Mesothelial cell of epicardium (in vitro differentiated cells): Measurements from ENCODE around the gene PCNP. TPM values are rescaled to one million over a fixed set of nuclear protein-coding genes. Genes with fewer than 3 reads are reported as not detected.

Experiments
- DNase-seq, 2 experiments: peaks; one replicate each; pipeline ENCODE4 v3.0.0; 2021; ENCODE audit warnings: low spot score in 2 of 2; ENCODE audit not compliant: unreplicated experiment in 2 of 2
- H3K27ac Mint-ChIP-seq: 2 replicates; pipeline ENCODE4 v1.8.0; 2021; ENCODE audit warnings: mixed read lengths
- H3K27me3 Mint-ChIP-seq: 2 replicates; pipeline ENCODE4 v1.8.0; 2021; ENCODE audit warnings: low read depth, mixed read lengths
- H3K36me3 Mint-ChIP-seq: 2 replicates; pipeline ENCODE4 v1.8.0; 2021; ENCODE audit warnings: mixed read lengths
- H3K4me1 Mint-ChIP-seq: 2 replicates; pipeline ENCODE4 v1.8.0; 2021; ENCODE audit warnings: mixed read lengths
- H3K4me3 Mint-ChIP-seq: 2 replicates; pipeline ENCODE4 v1.8.0; 2021; ENCODE audit warnings: mild to moderate bottlenecking, moderate library complexity, mixed read lengths
- H3K9me3 Mint-ChIP-seq: 2 replicates; pipeline ENCODE4 v1.8.0; 2021; ENCODE audit warnings: mixed read lengths
- total RNA-seq: library from RNA; stranded (reverse); gene quantifications from 3 replicates; pipeline ENCODE4 v1.2.1, GENCODE V29; 2021
- TF ChIP-seq, protein P1 (sequence below): fragments of 200-600 bp; sonication (generic); IDR thresholded peaks from one replicate; pipeline ENCODE4 v1.5.0; 2021; ENCODE audit warnings: antibody characterized with exemption; ENCODE audit not compliant: unreplicated experiment

PCNP gene, protein sequence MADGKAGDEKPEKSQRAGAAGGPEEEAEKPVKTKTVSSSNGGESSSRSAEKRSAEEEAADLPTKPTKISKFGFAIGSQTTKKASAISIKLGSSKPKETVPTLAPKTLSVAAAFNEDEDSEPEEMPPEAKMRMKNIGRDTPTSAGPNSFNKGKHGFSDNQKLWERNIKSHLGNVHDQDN
- total RNA-seq: 131 to 142 TPM (median 138 TPM) in 3 replicates

- TF ChIP-seq, protein P1, sequence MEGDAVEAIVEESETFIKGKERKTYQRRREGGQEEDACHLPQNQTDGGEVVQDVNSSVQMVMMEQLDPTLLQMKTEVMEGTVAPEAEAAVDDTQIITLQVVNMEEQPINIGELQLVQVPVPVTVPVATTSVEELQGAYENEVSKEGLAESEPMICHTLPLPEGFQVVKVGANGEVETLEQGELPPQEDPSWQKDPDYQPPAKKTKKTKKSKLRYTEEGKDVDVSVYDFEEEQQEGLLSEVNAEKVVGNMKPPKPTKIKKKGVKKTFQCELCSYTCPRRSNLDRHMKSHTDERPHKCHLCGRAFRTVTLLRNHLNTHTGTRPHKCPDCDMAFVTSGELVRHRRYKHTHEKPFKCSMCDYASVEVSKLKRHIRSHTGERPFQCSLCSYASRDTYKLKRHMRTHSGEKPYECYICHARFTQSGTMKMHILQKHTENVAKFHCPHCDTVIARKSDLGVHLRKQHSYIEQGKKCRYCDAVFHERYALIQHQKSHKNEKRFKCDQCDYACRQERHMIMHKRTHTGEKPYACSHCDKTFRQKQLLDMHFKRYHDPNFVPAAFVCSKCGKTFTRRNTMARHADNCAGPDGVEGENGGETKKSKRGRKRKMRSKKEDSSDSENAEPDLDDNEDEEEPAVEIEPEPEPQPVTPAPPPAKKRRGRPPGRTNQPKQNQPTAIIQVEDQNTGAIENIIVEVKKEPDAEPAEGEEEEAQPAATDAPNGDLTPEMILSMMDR: peak; percentile 91
- peak within 1 kb of the TSS; percentile 89 for H3K4me3 Mint-ChIP-seq
- no peaks in the 10 kb centered on the region for H3K9me3 Mint-ChIP-seq
- H3K36me3 Mint-ChIP-seq: peaks cover 11% of the 10 kb centered on the region
- H3K27me3 Mint-ChIP-seq: no peaks in the 10 kb centered on the region
- peaks cover 29% of the 10 kb centered on the region for H3K4me1 Mint-ChIP-seq
- H3K27ac Mint-ChIP-seq: peak within 1 kb of the TSS; percentile 99
- DNase-seq: peak; percentile 95 to 98
These were observed at the start of gene PCNP for GRCh38 chr3:101573449-101574387. Gene PCNP, plus strand, starts transcription at chr3:101574180. Its CDS starts 36 bp downstream, at chr3:101574216.

DNA sequence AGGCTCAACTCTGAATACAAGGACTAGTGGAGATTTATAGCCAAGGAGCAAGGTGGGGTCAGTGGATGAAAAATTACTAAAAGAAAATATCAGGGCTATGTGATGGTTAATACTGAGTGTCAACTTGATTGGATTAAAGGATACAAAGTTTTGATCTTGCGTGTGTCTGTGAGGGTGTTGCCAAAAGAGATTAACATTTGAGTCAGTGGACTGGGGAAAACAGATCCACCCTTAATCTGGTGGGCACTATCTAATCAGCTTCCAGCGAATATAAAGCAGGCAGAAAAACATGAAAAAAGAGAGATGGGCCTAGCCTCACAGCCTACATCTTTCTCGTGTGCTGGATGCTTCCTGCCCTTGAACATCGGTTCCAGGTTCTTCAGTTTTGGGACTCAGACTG is 46.5 kb upstream of the PCNP start:
- TF ChIP-seq, protein P1: no peak
- H3K4me1 Mint-ChIP-seq: peaks cover 5% of the 10 kb centered on the region
- no peak overlapping the region for H3K27ac Mint-ChIP-seq
- H3K27me3 Mint-ChIP-seq: no peaks in the 10 kb centered on the region
- no peaks in the 10 kb centered on the region for H3K36me3 Mint-ChIP-seq
- H3K9me3 Mint-ChIP-seq: peaks cover 11% of the 10 kb centered on the region
- DNase-seq: no peak
- H3K4me3 Mint-ChIP-seq: no peak overlapping the region

GRCh38 chr3:101527906-101528305 is 46.1 kb upstream of the PCNP start:
- H3K27ac Mint-ChIP-seq: no peak overlapping the region
- H3K4me1 Mint-ChIP-seq: peaks cover 10% of the 10 kb centered on the region
- TF ChIP-seq, protein P1: no peak
- H3K4me3 Mint-ChIP-seq: no peak overlapping the region
- DNase-seq: no peak
- no peaks in the 10 kb centered on the region for H3K36me3 Mint-ChIP-seq
- H3K27me3 Mint-ChIP-seq: no peaks in the 10 kb centered on the region
- peaks cover 11% of the 10 kb centered on the region for H3K9me3 Mint-ChIP-seq

DNA sequence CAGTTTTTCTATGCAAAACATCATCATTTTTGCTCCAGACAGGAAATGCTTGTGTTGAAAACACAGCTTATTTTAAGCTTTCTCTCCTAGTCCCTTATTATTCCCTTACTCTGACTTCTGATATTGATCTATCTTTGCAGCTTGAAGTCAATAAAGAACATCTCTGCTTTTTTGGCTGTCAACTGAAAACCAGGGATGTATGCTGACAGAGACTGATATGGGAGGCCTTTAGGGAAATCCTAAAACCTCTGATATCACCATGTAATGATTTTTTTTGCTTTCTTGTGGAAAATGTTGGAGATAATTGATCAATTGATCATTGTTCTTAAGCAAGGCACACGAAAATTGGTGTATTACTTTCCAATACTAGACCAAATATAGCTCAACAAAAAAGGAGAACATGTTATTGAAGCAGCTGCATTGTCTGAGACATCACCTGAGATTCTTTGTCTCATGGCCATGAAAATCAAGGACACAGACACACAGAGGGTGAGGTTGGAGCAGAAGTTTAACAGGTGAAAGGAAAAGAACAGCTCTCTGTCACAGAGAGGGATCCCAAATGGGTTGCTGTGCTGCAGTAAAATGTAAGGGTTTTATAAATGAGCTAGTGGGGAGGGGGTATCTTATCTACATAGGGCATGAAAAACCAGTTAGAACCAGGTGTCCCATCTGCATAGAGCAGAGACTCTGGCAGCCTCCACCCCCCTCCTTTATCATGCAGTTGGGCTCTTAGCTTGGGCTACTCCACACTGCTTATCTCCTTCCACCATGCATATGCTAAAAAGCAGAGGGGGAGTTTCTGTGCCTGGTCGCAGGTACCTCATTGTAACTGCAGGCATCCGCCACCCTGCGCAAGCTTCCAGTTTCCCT is 43.9 kb upstream of the PCNP start:
- Mint-ChIP-seq H3K27me3 (no peaks in the 10 kb centered on the region), H3K4me1 (peaks cover 20% of the 10 kb centered on the region), H3K4me3 (no peak overlapping the region), H3K36me3 (no peaks in the 10 kb centered on the region), H3K27ac (no peak overlapping the region), H3K9me3 (peaks cover 11% of the 10 kb centered on the region)
- no peak for DNase-seq
- TF ChIP-seq, protein P1: no peak

DNA sequence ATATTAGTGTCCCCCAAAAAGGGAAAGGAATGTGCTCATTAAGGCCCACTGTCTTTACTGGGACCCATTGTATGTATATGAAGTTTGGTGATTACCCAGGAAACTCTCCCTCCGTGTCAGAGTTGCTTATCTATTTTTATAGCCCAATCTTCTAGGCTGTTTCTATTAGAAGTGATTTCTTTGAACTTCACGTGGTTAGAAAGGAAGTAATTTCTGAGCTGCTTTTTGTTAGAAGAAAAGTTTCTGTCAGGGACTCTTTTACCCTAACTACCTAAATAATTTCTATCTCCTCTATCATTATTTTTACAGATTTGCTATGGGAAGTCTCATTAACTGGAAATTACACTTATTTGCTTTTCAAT is 43.3 kb upstream of the PCNP start:
- no peaks in the 10 kb centered on the region for H3K36me3 Mint-ChIP-seq
- no peak overlapping the region for H3K27ac Mint-ChIP-seq
- DNase-seq: no peak
- TF ChIP-seq, protein P1: no peak
- peaks cover 11% of the 10 kb centered on the region for H3K9me3 Mint-ChIP-seq
- H3K4me1 Mint-ChIP-seq: peaks cover 20% of the 10 kb centered on the region
- no peak overlapping the region for H3K4me3 Mint-ChIP-seq
- H3K27me3 Mint-ChIP-seq: no peaks in the 10 kb centered on the region
